Omental fat pad (tissue), 4 donors: ENCODE data around the gene ADAMTS14. TPM values are rescaled to one million over a fixed set of nuclear protein-coding genes. Genes with fewer than 3 reads are reported as not detected.

ENCODE experiments used
- ATAC-seq: fragments of 150-250 bp; one replicate; pipeline ENCODE4 v1.9.1; 2016; ENCODE audit warnings: mild to moderate bottlenecking, moderate library complexity; ENCODE audit not compliant: low FRiP score
- DNase-seq: peaks from one replicate; pipeline ENCODE4 v3.0.0-alpha.2; 2019; ENCODE audit warnings: low spot score
- total RNA-seq, 4 donors: library from RNA; depleted of rRNA; stranded (reverse); fragments of >200 nt; gene quantifications; one replicate each; pipeline ENCODE4 v1.1.0, GENCODE V29; 2016
- TF ChIP-seq, protein P1 (sequence below), 3 donors: fragments of 450-650 bp; IDR thresholded peaks; one replicate each; pipeline ENCODE4 v1.5.1; 2016 to 2017; ENCODE audit warnings: antibody characterized with exemption in 3 of 3, mild to moderate bottlenecking in 3 of 3, moderate library complexity in 2 of 3

ADAMTS14 gene
- total RNA-seq, 4 donors from 2014 or later, result 0.19 to 0.60 (median 0.47) TPM; not detected in 1

DNA sequence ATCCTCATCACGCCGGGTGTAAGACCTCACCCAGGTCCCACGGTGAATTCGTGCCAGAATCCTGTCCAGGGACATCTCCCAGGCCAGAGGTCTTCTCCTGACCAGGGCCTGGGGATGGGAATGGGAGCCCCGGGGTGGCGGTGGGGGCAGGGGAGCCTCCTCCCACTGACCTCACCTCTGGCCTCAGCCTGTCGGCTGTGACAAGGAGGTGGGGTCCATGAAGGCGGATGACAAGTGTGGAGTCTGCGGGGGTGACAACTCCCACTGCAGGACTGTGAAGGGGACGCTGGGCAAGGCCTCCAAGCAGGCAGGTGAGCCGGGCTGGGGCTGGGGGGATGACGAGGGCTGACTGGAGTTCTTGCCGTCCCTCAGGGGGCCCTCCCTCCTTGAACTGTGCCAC lies 71.6 kb downstream of the ADAMTS14 start:
- TF ChIP-seq, protein P1, sequence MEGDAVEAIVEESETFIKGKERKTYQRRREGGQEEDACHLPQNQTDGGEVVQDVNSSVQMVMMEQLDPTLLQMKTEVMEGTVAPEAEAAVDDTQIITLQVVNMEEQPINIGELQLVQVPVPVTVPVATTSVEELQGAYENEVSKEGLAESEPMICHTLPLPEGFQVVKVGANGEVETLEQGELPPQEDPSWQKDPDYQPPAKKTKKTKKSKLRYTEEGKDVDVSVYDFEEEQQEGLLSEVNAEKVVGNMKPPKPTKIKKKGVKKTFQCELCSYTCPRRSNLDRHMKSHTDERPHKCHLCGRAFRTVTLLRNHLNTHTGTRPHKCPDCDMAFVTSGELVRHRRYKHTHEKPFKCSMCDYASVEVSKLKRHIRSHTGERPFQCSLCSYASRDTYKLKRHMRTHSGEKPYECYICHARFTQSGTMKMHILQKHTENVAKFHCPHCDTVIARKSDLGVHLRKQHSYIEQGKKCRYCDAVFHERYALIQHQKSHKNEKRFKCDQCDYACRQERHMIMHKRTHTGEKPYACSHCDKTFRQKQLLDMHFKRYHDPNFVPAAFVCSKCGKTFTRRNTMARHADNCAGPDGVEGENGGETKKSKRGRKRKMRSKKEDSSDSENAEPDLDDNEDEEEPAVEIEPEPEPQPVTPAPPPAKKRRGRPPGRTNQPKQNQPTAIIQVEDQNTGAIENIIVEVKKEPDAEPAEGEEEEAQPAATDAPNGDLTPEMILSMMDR (IDR thresholded peaks at IDR 0.05), result no peak
- DNase-seq, result no peak
- ATAC-seq, result no peak

DNA sequence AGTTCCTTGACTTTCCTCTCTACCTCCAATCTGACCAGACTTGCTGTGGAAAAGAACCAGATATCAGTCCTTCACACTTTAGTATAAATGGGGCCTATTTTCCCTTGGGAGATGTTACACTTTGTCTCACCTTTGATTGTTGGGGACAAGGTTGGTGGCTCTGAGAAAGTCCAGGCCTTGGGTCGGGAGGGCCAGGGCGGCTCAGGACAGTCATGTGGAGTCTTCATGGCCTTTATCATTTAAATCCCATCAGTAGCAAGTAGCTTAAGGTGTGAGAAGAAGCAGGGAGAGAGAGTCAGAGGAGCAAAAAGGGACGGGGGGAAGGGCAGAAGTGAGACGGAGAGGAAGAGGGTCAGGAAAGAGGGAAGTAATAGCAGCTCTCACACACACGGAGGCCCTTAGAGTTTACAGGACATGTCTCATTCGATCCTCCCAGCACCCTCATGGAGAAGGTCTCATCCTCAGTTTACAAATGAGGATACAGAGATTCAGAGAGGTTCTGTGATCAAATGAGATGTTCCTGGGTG lies 72.4 kb downstream of the ADAMTS14 start:
- TF ChIP-seq, protein P1 (IDR thresholded peaks at IDR 0.05), result no peak
- DNase-seq (no peak), ATAC-seq (no peak)

DNA sequence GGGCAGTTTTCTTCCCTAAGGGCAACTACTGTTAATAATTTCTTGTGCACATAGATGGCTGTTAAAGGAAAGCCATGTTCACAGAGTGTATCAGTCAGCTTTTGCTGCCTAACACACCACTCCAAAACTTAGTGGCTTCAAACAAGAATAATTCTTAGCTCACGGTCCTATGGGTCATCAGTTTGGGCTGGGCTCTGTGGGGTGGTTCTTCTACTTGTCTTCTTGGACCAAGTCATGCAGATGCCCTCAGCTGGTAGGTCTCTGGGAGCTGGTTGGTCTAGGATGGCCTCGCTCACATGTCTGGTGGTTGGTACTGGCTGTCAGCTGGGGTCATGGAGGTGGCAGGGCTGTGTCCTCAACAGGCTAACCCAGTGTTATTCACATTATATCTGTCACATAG lies 73.2 kb downstream of the ADAMTS14 start:
- DNase-seq (no peak), ATAC-seq (no peak)
- TF ChIP-seq, protein P1 (IDR thresholded peaks at IDR 0.05), result no peak

DNA sequence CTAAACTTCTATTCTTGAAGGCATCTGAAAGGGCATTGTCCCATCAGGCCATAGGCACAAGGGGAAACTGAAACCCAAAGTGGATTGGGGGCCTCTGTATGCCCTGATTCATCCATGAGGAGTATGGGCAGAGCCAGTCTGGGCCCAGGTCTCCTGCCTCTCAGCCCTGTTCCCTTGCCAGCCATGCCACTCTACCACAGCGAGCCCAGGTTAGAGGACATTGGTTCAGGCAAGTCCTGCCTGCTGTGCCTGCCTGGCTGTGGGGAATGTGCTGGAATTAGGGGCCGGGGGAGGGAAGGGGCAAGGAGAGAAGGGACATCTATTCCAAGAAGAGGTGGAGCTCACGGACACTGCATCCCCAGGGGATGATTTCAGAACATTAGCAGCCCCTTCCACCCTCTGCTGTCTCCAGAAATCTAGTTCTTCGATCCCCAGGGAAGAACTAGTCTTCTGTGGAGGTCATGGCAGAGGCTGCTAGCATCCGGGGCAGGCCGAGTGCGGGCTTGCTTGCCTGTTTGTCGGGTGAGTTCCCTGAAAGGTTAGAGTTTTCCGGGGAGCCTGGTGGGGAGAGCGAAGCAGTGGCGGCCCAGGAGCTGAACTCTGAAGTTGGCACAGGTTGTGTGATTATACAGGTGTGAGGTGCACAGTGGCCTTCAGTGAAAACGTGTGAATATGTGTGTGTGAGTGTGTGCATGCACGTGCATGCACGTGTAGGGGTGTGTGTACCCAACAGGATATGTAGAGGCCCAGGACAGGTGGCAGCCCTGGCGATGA lies 75.1 kb downstream of the ADAMTS14 start:
- ATAC-seq (no peak), DNase-seq (no peak)
- TF ChIP-seq, protein P1 (IDR thresholded peaks at IDR 0.05), result no peak

DNA sequence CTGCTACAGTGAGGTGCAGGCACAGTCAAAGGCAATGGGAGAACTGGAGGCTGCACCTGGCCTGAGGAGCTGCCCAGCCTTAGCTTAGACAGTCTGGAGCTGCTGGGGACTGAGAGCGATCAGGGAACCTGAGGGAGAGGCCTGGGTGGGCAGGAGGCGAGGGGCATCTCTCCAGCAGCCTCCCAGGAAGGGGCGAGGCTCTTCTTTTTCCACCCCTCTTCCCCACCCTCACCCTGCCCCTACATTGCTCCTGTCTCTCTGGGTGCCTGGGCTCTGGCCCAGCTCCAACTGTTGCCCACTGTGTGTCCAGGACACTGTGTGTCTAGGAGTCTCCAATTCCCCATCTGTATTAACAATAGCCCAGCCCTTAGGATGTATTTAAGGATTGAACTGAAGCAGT lies 76.0 kb downstream of the ADAMTS14 start:
- TF ChIP-seq, protein P1 (IDR thresholded peaks at IDR 0.05), result no peak
- DNase-seq (no peak), ATAC-seq (no peak)

DNA sequence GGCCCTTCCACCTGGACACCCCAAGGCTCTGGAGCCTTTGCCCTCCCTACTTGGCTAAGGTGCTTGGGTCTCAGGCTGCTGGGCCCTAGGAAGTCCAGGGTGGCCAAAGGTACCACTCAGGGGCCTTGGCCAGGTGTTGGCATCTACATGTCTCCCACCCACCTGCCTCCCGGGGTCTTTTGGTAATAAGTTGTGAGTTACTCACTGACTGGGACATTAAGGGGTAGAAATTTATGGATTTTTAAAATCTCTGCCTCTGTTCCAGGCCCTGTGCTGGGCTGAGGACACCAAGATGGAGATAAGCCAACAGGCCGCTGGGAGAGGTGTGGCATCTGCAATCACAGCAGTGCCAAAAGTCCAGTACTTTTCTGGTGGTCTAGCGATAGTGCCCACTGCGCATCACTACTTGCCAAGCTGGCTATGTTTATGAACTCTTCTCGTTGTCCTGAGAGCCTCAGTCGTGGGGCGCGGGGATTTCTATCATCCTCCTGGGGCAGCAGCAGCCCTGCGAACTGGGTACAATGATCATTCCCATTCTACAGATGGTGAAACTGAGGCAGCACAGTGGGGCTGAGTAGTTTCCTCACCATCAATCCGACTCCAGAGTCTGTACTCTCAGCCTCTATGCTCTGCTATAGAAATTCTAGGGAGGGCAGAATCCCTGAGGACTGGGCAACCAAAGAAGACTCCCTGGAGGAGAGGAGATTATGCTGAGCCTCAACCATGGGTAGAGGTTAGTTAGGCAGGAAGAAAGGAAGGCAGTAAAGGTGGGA lies 76.7 kb downstream of the ADAMTS14 start:
- DNase-seq (no peak), ATAC-seq (no peak)
- TF ChIP-seq, protein P1 (IDR thresholded peaks at IDR 0.05), result no peak
